Measurements from ENCODE around the gene PCK2. TPM values are rescaled to one million over a fixed set of nuclear protein-coding genes. Genes with fewer than 3 reads are reported as not detected.
A peak's percentile ranks its signal among the peaks of the same experiment; 100 is the strongest.

PCK2 gene
- total and polyA plus RNA-seq, 2 of the 8 experiments (the other 6 are each of a cell fraction or from before 2014, with no cell fraction given) = 81.9 to 115 TPM

DNA sequence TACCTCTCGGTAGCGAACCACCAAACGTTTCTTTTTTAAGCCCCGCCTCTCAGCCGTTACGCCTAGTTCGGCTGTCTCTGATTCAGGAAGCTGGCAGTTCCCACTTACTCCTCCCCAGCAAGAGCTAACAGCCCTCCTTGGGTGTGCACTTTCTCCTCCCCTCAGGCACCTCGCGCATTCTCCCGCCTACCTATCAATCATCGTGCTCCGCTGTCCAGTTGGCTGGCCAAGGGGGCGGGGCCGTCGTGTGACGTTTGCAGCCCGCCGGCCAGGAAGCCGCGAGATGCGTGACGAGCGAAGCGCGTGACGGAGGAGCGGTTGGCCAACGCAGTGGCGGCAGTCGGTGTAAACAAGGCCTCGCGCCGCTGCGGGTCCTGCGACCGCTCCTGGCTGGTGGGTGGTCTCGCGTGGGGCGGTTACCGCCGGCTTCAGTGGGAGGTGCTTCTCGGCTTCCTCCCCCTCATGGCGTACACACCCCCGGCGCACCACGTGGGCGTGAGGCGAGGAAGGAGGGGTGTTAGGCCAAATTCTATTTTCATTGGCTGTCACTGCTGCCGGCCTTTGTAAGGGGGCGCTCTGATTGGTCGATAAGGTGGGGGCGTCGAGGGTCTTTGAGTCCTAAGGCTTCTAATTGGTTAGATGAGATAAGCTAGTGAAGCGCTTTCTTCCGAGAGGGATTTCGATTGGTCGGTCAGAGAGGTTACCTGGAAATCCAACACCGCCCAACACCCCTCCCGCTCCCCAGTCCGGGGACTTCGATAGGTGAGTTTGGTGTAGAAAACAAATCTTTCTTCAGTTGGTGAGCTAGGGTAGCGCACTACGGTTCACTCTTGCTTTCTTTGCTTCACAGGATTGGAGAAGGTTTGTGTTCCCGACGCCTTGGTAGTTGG lies 20.7 kb downstream of the PCK2 start, which contains the start of the genes DCAF11 and NRL (continued):
- TF ChIP-seq CBX5 (IDR thresholded peaks at IDR 0.05; ENCODE audit: low read depth, low read length) = no peak
- TF ChIP-seq, protein P1, sequence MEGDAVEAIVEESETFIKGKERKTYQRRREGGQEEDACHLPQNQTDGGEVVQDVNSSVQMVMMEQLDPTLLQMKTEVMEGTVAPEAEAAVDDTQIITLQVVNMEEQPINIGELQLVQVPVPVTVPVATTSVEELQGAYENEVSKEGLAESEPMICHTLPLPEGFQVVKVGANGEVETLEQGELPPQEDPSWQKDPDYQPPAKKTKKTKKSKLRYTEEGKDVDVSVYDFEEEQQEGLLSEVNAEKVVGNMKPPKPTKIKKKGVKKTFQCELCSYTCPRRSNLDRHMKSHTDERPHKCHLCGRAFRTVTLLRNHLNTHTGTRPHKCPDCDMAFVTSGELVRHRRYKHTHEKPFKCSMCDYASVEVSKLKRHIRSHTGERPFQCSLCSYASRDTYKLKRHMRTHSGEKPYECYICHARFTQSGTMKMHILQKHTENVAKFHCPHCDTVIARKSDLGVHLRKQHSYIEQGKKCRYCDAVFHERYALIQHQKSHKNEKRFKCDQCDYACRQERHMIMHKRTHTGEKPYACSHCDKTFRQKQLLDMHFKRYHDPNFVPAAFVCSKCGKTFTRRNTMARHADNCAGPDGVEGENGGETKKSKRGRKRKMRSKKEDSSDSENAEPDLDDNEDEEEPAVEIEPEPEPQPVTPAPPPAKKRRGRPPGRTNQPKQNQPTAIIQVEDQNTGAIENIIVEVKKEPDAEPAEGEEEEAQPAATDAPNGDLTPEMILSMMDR (IDR thresholded peaks at IDR 0.05; ENCODE audit: control extremely low read depth in 1 of 3, insufficient read depth in 1 of 3, low read depth in 1 of 3, low read length in 3 of 3) = no peak
- TF ChIP-seq GTF2F1 (IDR thresholded peaks at IDR 0.05; ENCODE audit: borderline replicate concordance, low read depth, low read length) = no peak
- TF ChIP-seq SP1 (IDR thresholded peaks at IDR 0.05; ENCODE audit: low read depth, low read length) = peak; percentile 99
- peak; percentile 29 for TF ChIP-seq TAF7 (optimal IDR thresholded peaks at IDR 0.05; ENCODE audit: borderline replicate concordance, low read depth, low read length)
- TF ChIP-seq NRF1 (IDR thresholded peaks at IDR 0.05; ENCODE audit: low read depth, low read length) = 0 out of 2 replicates have a peak, but pooled peaks have one; percentile 24
- TF ChIP-seq RNF2 (IDR thresholded peaks at IDR 0.05; ENCODE audit: borderline replicate concordance, low read depth, low read length, missing control alignments, poor library complexity, severe bottlenecking) = no peak
- TF ChIP-seq RAD21 (IDR thresholded peaks at IDR 0.05 in 1 of 2, conservative IDR thresholded peaks at IDR 0.05 in 1 of 2; ENCODE audit: low read depth in 2 of 2, low read length in 2 of 2) = no peak
- peak; percentile 75 for TF ChIP-seq BRCA1 (IDR thresholded peaks at IDR 0.05; ENCODE audit: low read depth, low read length)
- TF ChIP-seq BACH1 (IDR thresholded peaks at IDR 0.05; ENCODE audit: low read length) = peak; percentile 83
- no peak for TF ChIP-seq SIX5 (IDR thresholded peaks at IDR 0.05; ENCODE audit: low read depth, low read length)
- TF ChIP-seq, protein P2, sequence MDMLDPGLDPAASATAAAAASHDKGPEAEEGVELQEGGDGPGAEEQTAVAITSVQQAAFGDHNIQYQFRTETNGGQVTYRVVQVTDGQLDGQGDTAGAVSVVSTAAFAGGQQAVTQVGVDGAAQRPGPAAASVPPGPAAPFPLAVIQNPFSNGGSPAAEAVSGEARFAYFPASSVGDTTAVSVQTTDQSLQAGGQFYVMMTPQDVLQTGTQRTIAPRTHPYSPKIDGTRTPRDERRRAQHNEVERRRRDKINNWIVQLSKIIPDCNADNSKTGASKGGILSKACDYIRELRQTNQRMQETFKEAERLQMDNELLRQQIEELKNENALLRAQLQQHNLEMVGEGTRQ (IDR thresholded peaks at IDR 0.05; ENCODE audit: low read length) = peak; percentile 81
- no peak for TF ChIP-seq EP300 (IDR thresholded peaks at IDR 0.05; ENCODE audit: borderline replicate concordance in 1 of 2, low read depth in 2 of 2, low read length in 2 of 2)

Data from H1 (cell line).